Measurements from ENCODE around the gene DGCR2. TPM values are rescaled to one million over a fixed set of nuclear protein-coding genes. Genes with fewer than 3 reads are reported as not detected.

DGCR2 gene
- polyA plus RNA-seq, 1 donor (not counting 4 experiments of a cell fraction or from before 2014, with no cell fraction given) = 23.2 TPM

DNA sequence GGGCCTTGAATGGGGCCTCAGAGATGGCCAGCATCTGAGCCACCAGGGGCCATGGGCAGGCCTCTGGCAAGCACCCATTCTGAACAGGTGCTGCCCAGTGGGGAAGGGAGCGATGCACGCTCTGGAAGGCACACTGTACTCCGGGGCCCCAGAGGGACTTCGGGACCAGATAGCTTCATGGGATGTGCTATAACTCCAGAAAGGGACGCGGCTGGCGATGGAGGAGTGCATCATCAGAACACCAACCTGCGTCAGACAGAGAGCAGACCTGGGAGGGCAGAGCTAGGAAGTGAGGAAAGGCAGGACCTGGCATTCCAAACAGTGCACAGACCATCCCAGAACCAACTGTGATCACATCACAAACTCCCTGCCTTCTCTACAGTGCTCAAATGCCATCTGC is 16.8 kb downstream of the DGCR2 start:
- Histone ChIP-seq H3K9me1 (ENCODE audit: control insufficient read depth, extremely low read depth, insufficient read depth, low read length) (peaks cover 2% of the 10 kb centered on the region), H3K9ac (ENCODE audit: control insufficient read depth, extremely low read depth, insufficient read depth, low read length) (no peak overlapping the region), H3K4me1 (ENCODE audit: control insufficient read depth, extremely low read depth, insufficient read depth, low read length) (peaks cover 17% of the 10 kb centered on the region), H3K27me3 (ENCODE audit: control insufficient read depth, extremely low read depth, insufficient read depth, low read length) (no peaks in the 10 kb centered on the region), H4K20me1 (ENCODE audit: control insufficient read depth, extremely low read depth, insufficient read depth, low read length) (peaks cover 40% of the 10 kb centered on the region), H2AFZ (ENCODE audit: control insufficient read depth, low read length) (no peak overlapping the region), H3K4me3 (ENCODE audit: control insufficient read depth in 2 of 3, extremely low read depth in 1 of 3, insufficient read depth in 2 of 3, low read depth in 1 of 3, low read length in 3 of 3) (no peak overlapping the region), H3K9me3 (ENCODE audit: control insufficient read depth, low read depth, low read length) (no peaks in the 10 kb centered on the region), H3K36me3 (ENCODE audit: control insufficient read depth in 2 of 2, extremely low read depth in 1 of 2, insufficient read depth in 2 of 2, low read length in 2 of 2) (peaks cover 1 to 10% of the 10 kb centered on the region in 2 experiments), H3K27ac (ENCODE audit: control insufficient read depth, insufficient read depth, low read length) (no peak overlapping the region), H3K4me2 (ENCODE audit: control insufficient read depth, extremely low read depth, insufficient read depth, low read depth, low read length) (no peak overlapping the region), H3K79me2 (ENCODE audit: control insufficient read depth, insufficient read depth, low read length) (peaks cover 86% of the 10 kb centered on the region)
- dilution Hi-C loops (cut with MboI; ENCODE audit: extremely low pct_ligation_motif_present, low sequenced_read_pairs) = no loop called here
- FAIRE-seq (no peak), DNase-seq (ENCODE audit: low read depth, low spot score) (no peak)
- TF ChIP-seq, protein P1, sequence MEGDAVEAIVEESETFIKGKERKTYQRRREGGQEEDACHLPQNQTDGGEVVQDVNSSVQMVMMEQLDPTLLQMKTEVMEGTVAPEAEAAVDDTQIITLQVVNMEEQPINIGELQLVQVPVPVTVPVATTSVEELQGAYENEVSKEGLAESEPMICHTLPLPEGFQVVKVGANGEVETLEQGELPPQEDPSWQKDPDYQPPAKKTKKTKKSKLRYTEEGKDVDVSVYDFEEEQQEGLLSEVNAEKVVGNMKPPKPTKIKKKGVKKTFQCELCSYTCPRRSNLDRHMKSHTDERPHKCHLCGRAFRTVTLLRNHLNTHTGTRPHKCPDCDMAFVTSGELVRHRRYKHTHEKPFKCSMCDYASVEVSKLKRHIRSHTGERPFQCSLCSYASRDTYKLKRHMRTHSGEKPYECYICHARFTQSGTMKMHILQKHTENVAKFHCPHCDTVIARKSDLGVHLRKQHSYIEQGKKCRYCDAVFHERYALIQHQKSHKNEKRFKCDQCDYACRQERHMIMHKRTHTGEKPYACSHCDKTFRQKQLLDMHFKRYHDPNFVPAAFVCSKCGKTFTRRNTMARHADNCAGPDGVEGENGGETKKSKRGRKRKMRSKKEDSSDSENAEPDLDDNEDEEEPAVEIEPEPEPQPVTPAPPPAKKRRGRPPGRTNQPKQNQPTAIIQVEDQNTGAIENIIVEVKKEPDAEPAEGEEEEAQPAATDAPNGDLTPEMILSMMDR (optimal IDR thresholded peaks at IDR 0.05 in 1 of 3, IDR thresholded peaks at IDR 0.05 in 1 of 3, conservative IDR thresholded peaks at IDR 0.05 in 1 of 3; ENCODE audit: extremely low read depth in 1 of 3, insufficient read depth in 2 of 3, low read length in 3 of 3) = no peak
- TF ChIP-seq EZH2 (IDR thresholded peaks at IDR 0.05; ENCODE audit: low read length) = no peak

DNA sequence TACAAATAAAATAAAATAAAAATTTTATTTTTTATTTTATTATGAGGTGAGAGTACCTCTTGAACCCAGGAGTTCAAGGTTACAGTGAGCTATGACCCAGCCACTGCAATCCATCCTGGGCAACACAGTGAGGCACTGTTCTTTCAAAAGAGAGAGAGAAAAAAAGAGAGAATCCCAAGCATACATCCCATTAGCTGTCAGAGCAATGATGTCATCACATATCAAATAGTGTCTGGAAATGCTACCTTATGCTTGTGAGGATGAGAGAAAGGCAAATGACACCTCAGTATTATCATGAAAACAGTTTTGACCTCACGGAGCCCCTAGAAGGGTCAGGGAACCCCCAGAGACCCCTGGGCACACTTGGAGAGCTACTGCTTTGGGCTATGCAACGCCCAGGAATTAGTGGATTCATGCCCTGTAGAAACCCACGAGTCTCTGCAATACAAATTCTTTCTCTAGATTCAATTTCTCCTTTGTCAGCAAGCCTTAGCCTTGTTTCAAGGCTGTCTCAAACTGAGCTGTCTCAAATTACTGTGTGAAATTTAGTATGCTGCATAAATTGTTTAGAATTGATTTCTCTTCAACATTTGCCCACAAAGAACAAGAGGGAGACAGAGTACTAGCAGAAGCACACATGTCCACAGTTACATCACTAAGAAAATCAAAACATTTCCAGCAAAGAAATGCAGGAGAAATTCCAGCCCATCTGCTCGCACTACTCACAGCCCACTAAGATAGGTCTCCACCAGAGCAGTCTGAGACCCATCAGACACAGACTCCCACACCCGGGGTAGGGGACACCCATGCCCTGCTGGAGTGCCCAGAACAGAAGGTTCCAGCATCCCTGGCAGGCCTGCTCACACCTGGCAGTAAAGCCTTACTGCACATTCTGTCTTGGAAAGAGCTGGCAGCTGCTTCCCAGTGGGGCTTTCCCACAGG is 18.1 kb downstream of the DGCR2 start:
- FAIRE-seq = no peak
- H3K27me3 ChIP-seq (ENCODE audit: control insufficient read depth, extremely low read depth, insufficient read depth, low read length) = no peaks in the 10 kb centered on the region
- H3K79me2 ChIP-seq (ENCODE audit: control insufficient read depth, insufficient read depth, low read length) = peaks cover 85% of the 10 kb centered on the region
- H3K9me1 ChIP-seq (ENCODE audit: control insufficient read depth, extremely low read depth, insufficient read depth, low read length) = peaks cover 4% of the 10 kb centered on the region
- no peak for DNase-seq (ENCODE audit: low read depth, low spot score)
- peaks cover 1 to 10% of the 10 kb centered on the region in 2 experiments for H3K36me3 ChIP-seq (ENCODE audit: control insufficient read depth in 2 of 2, extremely low read depth in 1 of 2, insufficient read depth in 2 of 2, low read length in 2 of 2)
- H3K4me3 ChIP-seq (ENCODE audit: control insufficient read depth in 2 of 3, extremely low read depth in 1 of 3, insufficient read depth in 2 of 3, low read depth in 1 of 3, low read length in 3 of 3) = no peak overlapping the region
- H3K4me1 ChIP-seq (ENCODE audit: control insufficient read depth, extremely low read depth, insufficient read depth, low read length) = peaks cover 10% of the 10 kb centered on the region
- no peak overlapping the region for H3K9ac ChIP-seq (ENCODE audit: control insufficient read depth, extremely low read depth, insufficient read depth, low read length)
- TF ChIP-seq, protein P1 (optimal IDR thresholded peaks at IDR 0.05 in 1 of 3, IDR thresholded peaks at IDR 0.05 in 1 of 3, conservative IDR thresholded peaks at IDR 0.05 in 1 of 3; ENCODE audit: extremely low read depth in 1 of 3, insufficient read depth in 2 of 3, low read length in 3 of 3) = no peak
- no peak for TF ChIP-seq EZH2 (IDR thresholded peaks at IDR 0.05; ENCODE audit: low read length)
- H2AFZ ChIP-seq (ENCODE audit: control insufficient read depth, low read length) = no peak overlapping the region
- H4K20me1 ChIP-seq (ENCODE audit: control insufficient read depth, extremely low read depth, insufficient read depth, low read length) = peaks cover 41% of the 10 kb centered on the region
- H3K4me2 ChIP-seq (ENCODE audit: control insufficient read depth, extremely low read depth, insufficient read depth, low read depth, low read length) = no peak overlapping the region
- H3K9me3 ChIP-seq (ENCODE audit: control insufficient read depth, low read depth, low read length) = no peaks in the 10 kb centered on the region
- no peak overlapping the region for H3K27ac ChIP-seq (ENCODE audit: control insufficient read depth, insufficient read depth, low read length)
- dilution Hi-C loops (cut with MboI; ENCODE audit: extremely low pct_ligation_motif_present, low sequenced_read_pairs) = no loop called here
